ENCODE measurements around the gene KIAA0232. TPM values are rescaled to one million over a fixed set of nuclear protein-coding genes. Genes with fewer than 3 reads are reported as not detected.

Gene KIAA0232
- total RNA-seq, 2 experiments from 2014 or later = 13.8 to 14.7 TPM

DNA sequence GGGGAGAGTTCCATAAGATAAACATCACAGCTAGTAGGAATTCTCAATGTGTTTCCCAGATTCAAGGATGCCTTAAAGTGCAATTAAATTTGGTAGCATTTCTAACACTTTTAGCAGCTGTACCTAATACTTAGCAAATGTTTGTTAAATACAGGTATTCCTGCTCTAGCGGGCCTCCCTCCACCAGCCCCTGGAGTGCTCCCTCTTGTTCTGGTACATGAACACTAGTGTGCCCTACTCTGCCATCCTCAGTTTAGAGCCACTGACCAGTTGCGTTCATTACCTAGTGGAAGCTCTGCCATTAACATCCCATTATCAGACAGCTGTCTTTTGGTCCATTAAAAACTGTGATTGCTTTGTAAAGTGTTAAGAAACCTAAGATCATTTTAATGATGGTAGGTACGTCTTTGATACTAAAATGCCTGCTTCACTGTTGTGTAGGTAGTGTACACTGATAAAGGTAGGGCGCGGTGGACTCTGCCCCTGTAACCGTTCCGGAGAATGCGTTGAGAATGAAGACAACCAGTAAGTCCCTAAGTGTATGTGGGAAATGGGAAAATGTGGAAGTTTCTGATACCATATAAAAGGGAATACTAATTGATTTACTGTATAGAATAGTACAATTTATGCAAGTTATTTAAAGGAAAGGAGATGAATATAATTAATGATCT, 21.7 kb downstream of the KIAA0232 start:
- Mint-ChIP-seq H3K36me3 (peaks cover 20% of the 10 kb centered on the region), H3K4me1 (peaks cover 42% of the 10 kb centered on the region), H3K4me3 (no peak overlapping the region), H3K27me3 (no peaks in the 10 kb centered on the region), H3K9me3 (no peaks in the 10 kb centered on the region), H3K27ac (no peak overlapping the region)
- DNase-seq = no peak

GRCh38 chr4:6806924-6807626, 24.5 kb downstream of the KIAA0232 start:
- Mint-ChIP-seq H3K9me3 (no peaks in the 10 kb centered on the region), H3K4me3 (no peak overlapping the region), H3K4me1 (peaks cover 41% of the 10 kb centered on the region), H3K27ac (no peak overlapping the region), H3K36me3 (peaks cover 23% of the 10 kb centered on the region), H3K27me3 (no peaks in the 10 kb centered on the region)
- DNase-seq = no peak

DNA sequence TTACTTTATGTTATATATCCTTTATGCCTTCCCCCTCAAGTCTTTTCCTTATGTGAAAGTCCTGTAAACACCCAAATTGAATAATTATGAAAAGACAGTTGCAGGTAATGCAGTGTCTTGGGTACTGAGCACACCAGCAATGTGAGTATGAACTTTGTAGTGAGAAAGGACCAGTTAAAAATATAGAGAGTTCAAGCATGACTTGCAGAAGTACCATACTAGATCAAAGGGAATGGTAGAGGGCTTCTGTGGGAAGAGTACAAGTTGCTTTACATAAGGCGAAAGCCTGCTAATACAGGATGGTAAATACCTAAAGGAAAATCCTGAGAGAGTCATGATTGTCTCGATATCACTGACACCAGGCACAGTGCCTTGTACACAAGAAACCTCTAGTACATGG, 25.7 kb downstream of the KIAA0232 start:
- no peaks in the 10 kb centered on the region for H3K9me3 Mint-ChIP-seq
- peaks cover 19% of the 10 kb centered on the region for H3K36me3 Mint-ChIP-seq
- H3K4me1 Mint-ChIP-seq = peaks cover 35% of the 10 kb centered on the region
- no peaks in the 10 kb centered on the region for H3K27me3 Mint-ChIP-seq
- no peak overlapping the region for H3K27ac Mint-ChIP-seq
- DNase-seq = no peak
- H3K4me3 Mint-ChIP-seq = no peak overlapping the region

DNA sequence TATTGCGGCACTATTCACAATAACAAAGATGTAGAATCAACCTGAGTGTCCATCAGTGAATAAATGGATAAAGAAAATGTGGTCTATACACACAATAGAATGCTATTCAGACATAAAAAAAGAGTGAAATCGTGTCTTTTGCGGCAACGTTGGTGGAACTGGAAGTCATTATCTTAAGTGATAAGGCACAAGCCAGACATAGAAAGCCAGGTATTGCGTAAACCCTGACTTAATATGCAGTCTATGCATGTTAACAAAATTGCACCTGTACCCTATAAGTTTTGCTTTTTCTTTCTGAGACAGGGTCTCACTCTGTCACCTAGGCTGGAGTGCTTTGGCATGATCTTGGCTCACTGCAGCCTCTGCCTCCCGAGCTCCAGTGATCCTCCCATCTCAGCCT, 28.6 kb downstream of the KIAA0232 start:
- Mint-ChIP-seq H3K9me3 (no peaks in the 10 kb centered on the region), H3K27me3 (no peaks in the 10 kb centered on the region), H3K36me3 (peaks cover 31% of the 10 kb centered on the region), H3K27ac (no peak overlapping the region), H3K4me3 (no peak overlapping the region), H3K4me1 (peaks cover 30% of the 10 kb centered on the region)
- no peak for DNase-seq

GRCh38 chr4:6812766-6813165, 30.2 kb downstream of the KIAA0232 start:
- Mint-ChIP-seq H3K27ac (no peak overlapping the region), H3K9me3 (peaks cover 6% of the 10 kb centered on the region), H3K27me3 (no peaks in the 10 kb centered on the region), H3K4me1 (peaks cover 28% of the 10 kb centered on the region), H3K4me3 (no peak overlapping the region), H3K36me3 (peaks cover 44% of the 10 kb centered on the region)
- no peak for DNase-seq

- H3K27ac Mint-ChIP-seq = no peak overlapping the region
- peaks cover 50% of the 10 kb centered on the region for H3K36me3 Mint-ChIP-seq
- no peak overlapping the region for H3K4me3 Mint-ChIP-seq
- H3K9me3 Mint-ChIP-seq = peaks cover 10% of the 10 kb centered on the region
- H3K27me3 Mint-ChIP-seq = no peaks in the 10 kb centered on the region
- peaks cover 26% of the 10 kb centered on the region for H3K4me1 Mint-ChIP-seq
- no peak for DNase-seq
Measured at GRCh38 chr4:6813725-6814124, 31.2 kb downstream of the KIAA0232 start.

DNA sequence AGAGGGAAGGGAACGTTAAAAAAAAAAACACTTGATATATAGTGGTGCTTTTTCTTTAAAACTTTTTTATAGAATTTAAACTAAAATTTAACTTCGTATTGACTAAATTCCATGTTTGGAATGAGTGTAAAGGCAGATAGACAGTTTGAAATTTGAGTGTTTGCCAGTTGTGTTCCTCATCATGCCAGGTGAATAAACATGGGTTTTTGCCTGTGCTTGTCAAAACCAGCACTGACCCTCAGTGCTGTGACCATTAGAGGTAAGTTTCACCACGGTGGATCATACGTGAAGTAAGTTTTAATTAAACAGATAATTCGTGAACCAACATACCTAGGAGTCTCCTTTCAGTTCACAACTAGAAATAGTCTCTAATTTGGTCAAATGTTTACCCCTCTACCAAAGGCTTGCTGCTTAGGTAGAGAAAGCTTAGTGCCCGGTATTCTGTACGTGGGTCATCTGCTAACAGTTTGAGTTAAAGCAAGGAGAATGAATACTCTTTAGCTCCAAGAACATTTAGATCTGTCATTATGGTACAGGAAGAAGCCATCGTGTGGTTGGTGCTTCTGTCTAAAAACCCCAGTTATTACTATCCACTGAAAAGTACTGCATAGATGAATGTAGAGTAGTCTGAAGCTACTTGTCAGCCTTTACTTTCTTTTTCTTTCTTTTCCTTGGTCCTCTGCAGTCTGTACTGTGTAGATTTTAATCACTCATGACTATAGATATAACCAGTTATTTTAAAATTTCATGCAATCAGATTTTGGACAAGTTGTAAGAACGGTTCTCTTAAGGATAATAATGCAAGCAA, 32.7 kb downstream of the KIAA0232 start:
- peaks cover 26% of the 10 kb centered on the region for H3K4me1 Mint-ChIP-seq
- peaks cover 62% of the 10 kb centered on the region for H3K36me3 Mint-ChIP-seq
- no peak for DNase-seq
- no peak overlapping the region for H3K4me3 Mint-ChIP-seq
- H3K27ac Mint-ChIP-seq = no peak overlapping the region
- H3K9me3 Mint-ChIP-seq = peaks cover 24% of the 10 kb centered on the region
- no peaks in the 10 kb centered on the region for H3K27me3 Mint-ChIP-seq

- no peak for DNase-seq
- Mint-ChIP-seq H3K9me3 (peaks cover 33% of the 10 kb centered on the region), H3K27ac (no peak overlapping the region), H3K4me1 (peaks cover 12% of the 10 kb centered on the region), H3K36me3 (peaks cover 57% of the 10 kb centered on the region), H3K4me3 (no peak overlapping the region), H3K27me3 (no peaks in the 10 kb centered on the region)
Measured at GRCh38 chr4:6819295-6819694, 36.8 kb downstream of the KIAA0232 start.

DNA sequence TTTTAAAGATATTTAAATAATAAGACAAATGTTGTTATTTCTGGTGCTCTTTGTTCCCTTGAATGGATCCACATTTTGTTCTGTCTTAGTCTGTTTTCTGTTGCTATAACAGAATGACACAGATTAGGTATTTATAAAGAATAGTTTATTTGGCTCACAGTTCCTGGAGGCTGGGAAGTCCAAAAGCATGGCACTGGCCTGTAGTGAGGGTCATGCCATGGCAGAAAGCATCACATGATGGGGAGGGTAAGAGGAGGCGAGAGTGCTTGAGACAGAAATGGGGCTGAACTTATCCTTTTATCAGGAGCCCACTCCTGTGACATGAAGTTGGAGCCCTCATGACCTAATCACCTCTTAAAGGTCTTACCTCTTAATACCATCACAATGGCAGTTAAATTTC, 38.2 kb downstream of the KIAA0232 start:
- Mint-ChIP-seq H3K27me3 (no peaks in the 10 kb centered on the region), H3K4me1 (peaks cover 18% of the 10 kb centered on the region), H3K36me3 (peaks cover 59% of the 10 kb centered on the region), H3K27ac (no peak overlapping the region), H3K4me3 (no peak overlapping the region), H3K9me3 (peaks cover 33% of the 10 kb centered on the region)
- no peak for DNase-seq

DNA sequence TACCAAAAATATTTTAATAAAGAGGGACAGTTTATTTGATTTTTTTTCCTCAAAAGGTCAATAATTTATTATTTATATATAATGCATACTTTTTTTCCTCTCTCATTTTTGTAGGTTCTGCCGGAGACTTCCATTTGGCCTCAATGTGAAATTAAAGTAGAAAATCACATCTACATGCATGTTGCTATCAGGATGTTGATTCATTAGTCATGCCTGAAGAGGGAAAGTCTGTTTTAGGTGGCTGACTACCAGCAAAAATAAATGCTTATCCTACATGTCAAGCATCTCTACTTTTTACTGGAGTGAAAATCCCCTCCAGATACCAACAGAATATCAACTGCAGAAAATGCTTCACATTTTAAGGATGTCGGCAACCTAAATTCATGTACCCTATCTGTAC, 41.5 kb downstream of the KIAA0232 start:
- Mint-ChIP-seq H3K27ac (no peak overlapping the region), H3K4me1 (peaks cover 19% of the 10 kb centered on the region), H3K27me3 (no peaks in the 10 kb centered on the region), H3K36me3 (peaks cover 37% of the 10 kb centered on the region), H3K9me3 (peaks cover 20% of the 10 kb centered on the region), H3K4me3 (no peak overlapping the region)
- DNase-seq = no peak

DNA sequence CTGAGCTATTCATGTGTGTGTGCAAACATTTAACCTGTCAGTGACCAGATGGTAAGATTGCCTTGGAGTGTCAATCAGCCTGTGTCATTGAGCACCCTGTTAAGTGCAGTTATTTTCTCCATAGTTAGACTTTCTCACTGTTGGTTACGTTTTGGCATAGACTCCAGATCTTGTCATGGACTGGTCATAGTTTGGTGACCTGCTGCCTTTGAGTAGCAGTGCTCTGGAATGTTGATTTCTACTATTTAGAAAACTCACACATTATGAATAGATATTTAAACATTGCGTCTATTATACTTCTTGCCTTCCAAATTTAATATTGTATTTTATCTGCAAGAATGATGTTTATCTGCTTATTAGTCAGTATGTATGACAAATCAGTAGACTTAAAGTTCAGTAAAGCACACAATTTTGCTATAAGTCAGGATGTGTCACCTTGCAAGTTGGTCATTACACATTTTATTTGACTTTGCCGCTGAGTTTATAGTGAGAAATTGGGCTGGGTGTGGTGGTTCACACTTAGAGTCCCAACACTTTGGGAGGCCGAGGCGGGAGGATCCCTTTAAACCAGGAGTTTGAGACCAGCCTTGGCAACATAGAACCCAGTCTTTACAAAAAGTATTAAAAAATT, 42.4 kb downstream of the KIAA0232 start:
- Mint-ChIP-seq H3K9me3 (peaks cover 12% of the 10 kb centered on the region), H3K27ac (peak overlapping the region; percentile 72), H3K4me1 (peaks cover 26% of the 10 kb centered on the region), H3K4me3 (no peak overlapping the region), H3K36me3 (peaks cover 29% of the 10 kb centered on the region), H3K27me3 (no peaks in the 10 kb centered on the region)
- DNase-seq = no peak

GRCh38 chr4:6825403-6825802, 42.9 kb downstream of the KIAA0232 start:
- Mint-ChIP-seq H3K27me3 (no peaks in the 10 kb centered on the region), H3K36me3 (peaks cover 24% of the 10 kb centered on the region), H3K4me3 (no peak overlapping the region), H3K4me1 (peaks cover 26% of the 10 kb centered on the region), H3K9me3 (peaks cover 8% of the 10 kb centered on the region), H3K27ac (peak overlapping the region; percentile 72)
- no peak for DNase-seq

DNA sequence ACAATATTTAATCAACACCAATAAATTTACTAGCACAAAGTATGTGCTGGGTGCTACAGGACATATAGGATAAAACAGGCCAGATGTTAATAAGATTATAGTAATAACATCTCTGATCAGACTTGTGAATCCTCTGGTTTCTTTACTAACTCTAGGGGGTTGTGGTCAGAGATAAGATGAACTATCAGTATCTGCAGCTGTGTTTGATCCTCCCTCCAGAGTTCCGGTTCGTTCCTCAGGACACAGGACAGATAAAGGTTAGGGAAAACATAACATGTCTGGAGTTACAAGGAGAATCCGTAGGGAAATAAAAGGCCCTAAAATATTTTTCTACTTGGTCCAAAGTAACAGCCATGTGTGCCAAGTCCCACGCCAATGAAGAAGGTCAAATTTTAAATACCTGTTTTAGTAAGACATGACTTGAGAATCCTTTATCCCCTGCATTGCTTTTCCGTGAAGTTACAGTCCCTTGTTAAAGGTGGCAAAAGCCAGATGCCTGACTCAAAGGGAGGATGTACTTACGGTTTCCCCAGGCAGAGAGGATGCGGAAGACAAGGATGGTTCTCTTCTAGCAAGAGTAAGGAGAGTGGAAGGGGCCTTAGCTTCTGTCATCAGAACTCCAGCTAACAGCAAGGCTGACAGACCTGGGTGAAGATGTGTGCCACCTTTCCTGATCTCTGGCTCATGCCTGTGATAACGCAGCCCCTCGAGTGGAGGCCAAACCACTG, 44.4 kb downstream of the KIAA0232 start:
- Mint-ChIP-seq H3K36me3 (peaks cover 24% of the 10 kb centered on the region), H3K27me3 (no peaks in the 10 kb centered on the region), H3K27ac (no peak overlapping the region), H3K4me1 (peaks cover 26% of the 10 kb centered on the region), H3K4me3 (no peak overlapping the region), H3K9me3 (peaks cover 1% of the 10 kb centered on the region)
- no peak for DNase-seq

- no peak for DNase-seq
- Mint-ChIP-seq H3K27me3 (no peaks in the 10 kb centered on the region), H3K36me3 (peaks cover 28% of the 10 kb centered on the region), H3K9me3 (no peaks in the 10 kb centered on the region), H3K4me3 (no peak overlapping the region), H3K27ac (no peak overlapping the region), H3K4me1 (peaks cover 26% of the 10 kb centered on the region)
Measured at GRCh38 chr4:6829086-6829485, 46.6 kb downstream of the KIAA0232 start.

Data from activated naive CD8-positive, alpha-beta T cell treated with anti-CD3 and anti-CD28 coated beads for 36 hours (primary cell).